A673 (cell line): ENCODE measurements around the gene SLC25A34. TPM values are rescaled to one million over a fixed set of nuclear protein-coding genes. Genes with fewer than 3 reads are reported as not detected.

ENCODE experiments used
- BruUV-seq: library from RNA; stranded (reverse); fragments of 400-500 nt; replicated peaks from 2 replicates; lab custom pipeline; 2021; lab: Mats Ljungman, UMichigan
- CTCF ChIA-PET: fragments of 300-600 bp; sonication (Branson Sonifier 250); formaldehyde crosslinking; loops from one replicate; lab custom pipeline; 2022; ENCODE audit warnings: antibody characterized with exemption; lab: Charles Lee
- POLR2A ChIA-PET: fragments of 300-600 bp; sonication (Branson Sonifier 250); formaldehyde crosslinking; loops from one replicate; lab custom pipeline; 2022; ENCODE audit warnings: antibody characterized with exemption; ENCODE audit not compliant: low non-redundant PET; lab: Charles Lee
- DNase-seq: peaks from one replicate; pipeline ENCODE4 v3.0.0-alpha.2; 2015; ENCODE audit warnings: low spot score
- H3K27ac ChIP-seq: fragments of 200-600 bp; sonication (generic); 2 replicates; pipeline ENCODE4 v1.5.1; 2016; ENCODE audit warnings: mixed run types, low read depth, mild to moderate bottlenecking, mixed read lengths, antibody characterized with exemption, low read length; ENCODE audit not compliant: poor library complexity, severe bottlenecking
- H3K27me3 ChIP-seq: fragments of 200-600 bp; sonication (generic); replicated peaks from 2 replicates; pipeline ENCODE4 v1.6.1; 2017; ENCODE audit warnings: mixed run types, low read depth, mild to moderate bottlenecking, mixed read lengths, antibody characterized with exemption, low read length; ENCODE audit not compliant: insufficient read depth, poor library complexity
- H3K36me3 ChIP-seq: fragments of 200-600 bp; sonication (generic); 2 replicates; pipeline ENCODE4 v1.6.1; 2016; ENCODE audit warnings: mixed run types, mild to moderate bottlenecking, mixed read lengths, antibody characterized with exemption, low read length; ENCODE audit not compliant: insufficient read depth, poor library complexity, severe bottlenecking
- H3K4me1 ChIP-seq: fragments of 200-600 bp; sonication (generic); 2 replicates; pipeline ENCODE4 v1.6.1; 2017; ENCODE audit warnings: mixed run types, mild to moderate bottlenecking, mixed read lengths, antibody characterized with exemption, low read length; ENCODE audit not compliant: insufficient read depth, poor library complexity, severe bottlenecking
- H3K4me3 ChIP-seq: fragments of 200-600 bp; sonication (generic); 2 replicates; pipeline ENCODE4 v1.5.1; 2016; ENCODE audit warnings: low read depth, mixed run types, mild to moderate bottlenecking, mixed read lengths, low read length; ENCODE audit not compliant: poor library complexity, severe bottlenecking
- H3K9me3 ChIP-seq: fragments of 200-600 bp; sonication (generic); 2 replicates; pipeline ENCODE4 v1.6.1; 2016; ENCODE audit warnings: mixed run types, low read depth, mild to moderate bottlenecking, mixed read lengths, antibody characterized with exemption, low read length; ENCODE audit not compliant: poor library complexity, severe bottlenecking
- CTCF ChIP-seq: fragments of 300-800, 200-600 bp; sonication (generic); conservative IDR thresholded peaks from 2 replicates; pipeline ENCODE4 v1.5.1; 2017; ENCODE audit warnings: low read depth, mild to moderate bottlenecking, antibody characterized with exemption, low read length, moderate library complexity, mixed read lengths
- EZH2 ChIP-seq: fragments of 200-600 bp; sonication (generic); IDR thresholded peaks from 2 replicates; pipeline ENCODE4 v1.6.1; 2017; ENCODE audit warnings: borderline replicate concordance, low read depth, mild to moderate bottlenecking, mixed read lengths, antibody characterized with exemption, low read length; ENCODE audit not compliant: poor library complexity, severe bottlenecking
- intact Hi-C: fragments of 100-400 bp; cut with micrococcal nuclease; formaldehyde crosslinking; loops from one replicate; pipeline ENCODE4 v1.10.0; 2022; ENCODE audit not compliant: unreplicated experiment
- total RNA-seq: library from RNA; stranded (reverse); gene quantifications from 2 replicates; pipeline ENCODE4 v1.2.3, GENCODE V29; 2021

Gene SLC25A34
- total RNA-seq, 1 experiment from 2014 or later, result 3.2 TPM

- no peaks in the 10 kb centered on the region for H3K9me3 ChIP-seq
- no peak overlapping the region for H3K27ac ChIP-seq
- TF ChIP-seq CTCF (no peak), EZH2 (no peak)
- ChIA-PET POLR2A (interaction anchor here (0.6 kb wide), 1 partner anchor 623 kb away, joined by 4 read pairs; no protein-coding TSS in a partner anchor), CTCF (no interaction called here)
- H3K36me3 ChIP-seq, result no peaks in the 10 kb centered on the region
- peaks cover 24% of the 10 kb centered on the region for H3K4me1 ChIP-seq
- H3K27me3 ChIP-seq, result no peaks in the 10 kb centered on the region
- BruUV-seq, result no TSS peak
- intact Hi-C loops, result no loop called here
- no peak overlapping the region for H3K4me3 ChIP-seq
- DNase-seq, result no peak
These were observed 21.0 kb downstream of the SLC25A34 start for GRCh38 chr1:15757016-15757543.

GRCh38 chr1:15757575-15758342, 21.7 kb downstream of the SLC25A34 start:
- intact Hi-C loops, result no loop called here
- Histone ChIP-seq H3K4me1 (peaks cover 24% of the 10 kb centered on the region), H3K36me3 (no peaks in the 10 kb centered on the region), H3K27ac (no peak overlapping the region), H3K9me3 (no peaks in the 10 kb centered on the region), H3K4me3 (peak overlapping the region; percentile 85), H3K27me3 (no peaks in the 10 kb centered on the region)
- POLR2A ChIA-PET, result no interaction called here
- CTCF ChIA-PET, result no interaction called here
- TF ChIP-seq EZH2 (no peak), CTCF (no peak)
- no peak for DNase-seq
- no TSS peak for BruUV-seq

GRCh38 chr1:15758343-15758931, 22.4 kb downstream of the SLC25A34 start, which contains the start of gene FBLIM1:
TSS of gene FBLIM1 (plus strand) at chr1:15758795. CDS start at chr1:15764984, 6,189 bp downstream.
- CTCF ChIA-PET, result no interaction called here
- H3K27ac ChIP-seq, result peak within 1 kb of the TSS; percentile 83

More at GRCh38 chr1:15758343-15758931, 22.4 kb downstream of the SLC25A34 start, which contains the start of gene FBLIM1:
- Histone ChIP-seq H3K27me3 (no peaks in the 10 kb centered on the region), H3K9me3 (no peaks in the 10 kb centered on the region), H3K36me3 (no peaks in the 10 kb centered on the region), H3K4me3 (peak within 1 kb of the TSS; percentile 85), H3K4me1 (peaks cover 24% of the 10 kb centered on the region)
- POLR2A ChIA-PET, result no interaction called here
- no peak for TF ChIP-seq EZH2
- no peak for TF ChIP-seq CTCF
- BruUV-seq, result no TSS peak
- intact Hi-C loops, result no loop called here
- no peak for DNase-seq
